ENCODE data around the gene PHOX2A.

DNA sequence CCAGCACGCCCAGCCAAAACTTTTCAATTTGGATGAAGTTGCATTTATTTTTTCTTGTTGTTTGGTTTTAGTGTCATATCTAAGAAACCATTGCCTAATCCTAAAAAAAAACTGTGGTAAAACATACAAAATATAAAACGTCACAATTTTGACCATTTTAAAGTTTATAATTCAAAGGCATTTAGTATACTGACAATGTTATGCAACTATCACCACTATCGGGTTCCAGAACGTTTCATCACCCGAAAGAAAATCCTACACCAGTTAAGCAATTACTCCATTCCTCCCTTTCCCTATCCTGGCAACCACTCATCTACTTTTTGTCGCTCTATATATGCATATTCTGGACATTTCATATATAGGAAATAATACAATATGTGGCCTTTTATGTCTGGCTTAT is 30.5 kb upstream of the PHOX2A start:
- TF ChIP-seq, protein P1, sequence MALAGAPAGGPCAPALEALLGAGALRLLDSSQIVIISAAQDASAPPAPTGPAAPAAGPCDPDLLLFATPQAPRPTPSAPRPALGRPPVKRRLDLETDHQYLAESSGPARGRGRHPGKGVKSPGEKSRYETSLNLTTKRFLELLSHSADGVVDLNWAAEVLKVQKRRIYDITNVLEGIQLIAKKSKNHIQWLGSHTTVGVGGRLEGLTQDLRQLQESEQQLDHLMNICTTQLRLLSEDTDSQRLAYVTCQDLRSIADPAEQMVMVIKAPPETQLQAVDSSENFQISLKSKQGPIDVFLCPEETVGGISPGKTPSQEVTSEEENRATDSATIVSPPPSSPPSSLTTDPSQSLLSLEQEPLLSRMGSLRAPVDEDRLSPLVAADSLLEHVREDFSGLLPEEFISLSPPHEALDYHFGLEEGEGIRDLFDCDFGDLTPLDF (CRISPR knock-in tag; IDR thresholded peaks at IDR 0.05), result no peak
- TF ChIP-seq, protein P2, sequence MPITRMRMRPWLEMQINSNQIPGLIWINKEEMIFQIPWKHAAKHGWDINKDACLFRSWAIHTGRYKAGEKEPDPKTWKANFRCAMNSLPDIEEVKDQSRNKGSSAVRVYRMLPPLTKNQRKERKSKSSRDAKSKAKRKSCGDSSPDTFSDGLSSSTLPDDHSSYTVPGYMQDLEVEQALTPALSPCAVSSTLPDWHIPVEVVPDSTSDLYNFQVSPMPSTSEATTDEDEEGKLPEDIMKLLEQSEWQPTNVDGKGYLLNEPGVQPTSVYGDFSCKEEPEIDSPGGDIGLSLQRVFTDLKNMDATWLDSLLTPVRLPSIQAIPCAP (CRISPR knock-in tag; IDR thresholded peaks at IDR 0.05), result no peak
- TF ChIP-seq, protein P3, sequence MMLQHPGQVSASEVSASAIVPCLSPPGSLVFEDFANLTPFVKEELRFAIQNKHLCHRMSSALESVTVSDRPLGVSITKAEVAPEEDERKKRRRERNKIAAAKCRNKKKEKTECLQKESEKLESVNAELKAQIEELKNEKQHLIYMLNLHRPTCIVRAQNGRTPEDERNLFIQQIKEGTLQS (CRISPR knock-in tag; conservative IDR thresholded peaks at IDR 0.05), result no peak
- TF ChIP-seq ZNF423 (CRISPR knock-in tag; IDR thresholded peaks at IDR 0.05), result no peak
- TF ChIP-seq, protein P4, sequence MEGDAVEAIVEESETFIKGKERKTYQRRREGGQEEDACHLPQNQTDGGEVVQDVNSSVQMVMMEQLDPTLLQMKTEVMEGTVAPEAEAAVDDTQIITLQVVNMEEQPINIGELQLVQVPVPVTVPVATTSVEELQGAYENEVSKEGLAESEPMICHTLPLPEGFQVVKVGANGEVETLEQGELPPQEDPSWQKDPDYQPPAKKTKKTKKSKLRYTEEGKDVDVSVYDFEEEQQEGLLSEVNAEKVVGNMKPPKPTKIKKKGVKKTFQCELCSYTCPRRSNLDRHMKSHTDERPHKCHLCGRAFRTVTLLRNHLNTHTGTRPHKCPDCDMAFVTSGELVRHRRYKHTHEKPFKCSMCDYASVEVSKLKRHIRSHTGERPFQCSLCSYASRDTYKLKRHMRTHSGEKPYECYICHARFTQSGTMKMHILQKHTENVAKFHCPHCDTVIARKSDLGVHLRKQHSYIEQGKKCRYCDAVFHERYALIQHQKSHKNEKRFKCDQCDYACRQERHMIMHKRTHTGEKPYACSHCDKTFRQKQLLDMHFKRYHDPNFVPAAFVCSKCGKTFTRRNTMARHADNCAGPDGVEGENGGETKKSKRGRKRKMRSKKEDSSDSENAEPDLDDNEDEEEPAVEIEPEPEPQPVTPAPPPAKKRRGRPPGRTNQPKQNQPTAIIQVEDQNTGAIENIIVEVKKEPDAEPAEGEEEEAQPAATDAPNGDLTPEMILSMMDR (IDR thresholded peaks at IDR 0.05), result no peak
- TF ChIP-seq, protein P5, sequence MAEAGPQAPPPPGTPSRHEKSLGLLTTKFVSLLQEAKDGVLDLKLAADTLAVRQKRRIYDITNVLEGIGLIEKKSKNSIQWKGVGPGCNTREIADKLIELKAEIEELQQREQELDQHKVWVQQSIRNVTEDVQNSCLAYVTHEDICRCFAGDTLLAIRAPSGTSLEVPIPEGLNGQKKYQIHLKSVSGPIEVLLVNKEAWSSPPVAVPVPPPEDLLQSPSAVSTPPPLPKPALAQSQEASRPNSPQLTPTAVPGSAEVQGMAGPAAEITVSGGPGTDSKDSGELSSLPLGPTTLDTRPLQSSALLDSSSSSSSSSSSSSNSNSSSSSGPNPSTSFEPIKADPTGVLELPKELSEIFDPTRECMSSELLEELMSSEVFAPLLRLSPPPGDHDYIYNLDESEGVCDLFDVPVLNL (CRISPR knock-in tag; IDR thresholded peaks at IDR 0.05; ENCODE audit: borderline replicate concordance, low read depth), result no peak
- TF ChIP-seq, protein P6, sequence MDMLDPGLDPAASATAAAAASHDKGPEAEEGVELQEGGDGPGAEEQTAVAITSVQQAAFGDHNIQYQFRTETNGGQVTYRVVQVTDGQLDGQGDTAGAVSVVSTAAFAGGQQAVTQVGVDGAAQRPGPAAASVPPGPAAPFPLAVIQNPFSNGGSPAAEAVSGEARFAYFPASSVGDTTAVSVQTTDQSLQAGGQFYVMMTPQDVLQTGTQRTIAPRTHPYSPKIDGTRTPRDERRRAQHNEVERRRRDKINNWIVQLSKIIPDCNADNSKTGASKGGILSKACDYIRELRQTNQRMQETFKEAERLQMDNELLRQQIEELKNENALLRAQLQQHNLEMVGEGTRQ (CRISPR knock-in tag; IDR thresholded peaks at IDR 0.05), result no peak
- TF ChIP-seq, protein P7, sequence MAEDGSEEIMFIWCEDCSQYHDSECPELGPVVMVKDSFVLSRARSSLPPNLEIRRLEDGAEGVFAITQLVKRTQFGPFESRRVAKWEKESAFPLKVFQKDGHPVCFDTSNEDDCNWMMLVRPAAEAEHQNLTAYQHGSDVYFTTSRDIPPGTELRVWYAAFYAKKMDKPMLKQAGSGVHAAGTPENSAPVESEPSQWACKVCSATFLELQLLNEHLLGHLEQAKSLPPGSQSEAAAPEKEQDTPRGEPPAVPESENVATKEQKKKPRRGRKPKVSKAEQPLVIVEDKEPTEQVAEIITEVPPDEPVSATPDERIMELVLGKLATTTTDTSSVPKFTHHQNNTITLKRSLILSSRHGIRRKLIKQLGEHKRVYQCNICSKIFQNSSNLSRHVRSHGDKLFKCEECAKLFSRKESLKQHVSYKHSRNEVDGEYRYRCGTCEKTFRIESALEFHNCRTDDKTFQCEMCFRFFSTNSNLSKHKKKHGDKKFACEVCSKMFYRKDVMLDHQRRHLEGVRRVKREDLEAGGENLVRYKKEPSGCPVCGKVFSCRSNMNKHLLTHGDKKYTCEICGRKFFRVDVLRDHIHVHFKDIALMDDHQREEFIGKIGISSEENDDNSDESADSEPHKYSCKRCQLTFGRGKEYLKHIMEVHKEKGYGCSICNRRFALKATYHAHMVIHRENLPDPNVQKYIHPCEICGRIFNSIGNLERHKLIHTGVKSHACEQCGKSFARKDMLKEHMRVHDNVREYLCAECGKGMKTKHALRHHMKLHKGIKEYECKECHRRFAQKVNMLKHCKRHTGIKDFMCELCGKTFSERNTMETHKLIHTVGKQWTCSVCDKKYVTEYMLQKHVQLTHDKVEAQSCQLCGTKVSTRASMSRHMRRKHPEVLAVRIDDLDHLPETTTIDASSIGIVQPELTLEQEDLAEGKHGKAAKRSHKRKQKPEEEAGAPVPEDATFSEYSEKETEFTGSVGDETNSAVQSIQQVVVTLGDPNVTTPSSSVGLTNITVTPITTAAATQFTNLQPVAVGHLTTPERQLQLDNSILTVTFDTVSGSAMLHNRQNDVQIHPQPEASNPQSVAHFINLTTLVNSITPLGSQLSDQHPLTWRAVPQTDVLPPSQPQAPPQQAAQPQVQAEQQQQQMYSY (CRISPR knock-in tag; IDR thresholded peaks at IDR 0.05), result no peak
- no peak for TF ChIP-seq TCF7 (CRISPR knock-in tag; IDR thresholded peaks at IDR 0.05; ENCODE audit: low read depth)
- no peak for TF ChIP-seq NFE2L1 (CRISPR knock-in tag; IDR thresholded peaks at IDR 0.05)

Data from WTC11 (cell line).